Esophagus muscularis mucosa (tissue), 4 donors: ENCODE data around the gene EIF4G1. TPM values are rescaled to one million over a fixed set of nuclear protein-coding genes. Genes with fewer than 3 reads are reported as not detected.
A peak's percentile ranks its signal among the peaks of the same experiment; 100 is the strongest.

Source experiments
- DNase-seq: peaks from one replicate; pipeline ENCODE4 v3.0.0-alpha.2; 2017; ENCODE audit errors: extremely low spot score
- H3K27ac ChIP-seq, 4 donors: fragments of 200-600 bp; sonication (generic); replicated peaks in 1 of 4; 1 replicate in 3 of 4; 2 replicates in 1 of 4; pipeline ENCODE4 v1.5.1; 2016 to 2019; ENCODE audit warnings: mild to moderate bottlenecking in 1 of 4
- H3K27me3 ChIP-seq, 4 donors: fragments of 200-600 bp; sonication (generic); one replicate each; pipeline versions ENCODE4 v1.5.1 to v1.6.0; 2016 to 2019
- H3K36me3 ChIP-seq, 4 donors: fragments of 200-600 bp; sonication (generic); one replicate each; pipeline ENCODE4 v1.5.1; 2016 to 2019
- H3K4me1 ChIP-seq, 4 donors: fragments of 200-600 bp; sonication (generic); one replicate each; pipeline ENCODE4 v1.5.1; 2016 to 2019
- H3K4me3 ChIP-seq, 4 donors: fragments of 200-600 bp; sonication (generic); 1 replicate in 2 of 4; 2 replicates in 2 of 4; pipeline ENCODE4 v1.5.1; 2016 to 2019; ENCODE audit warnings: mild to moderate bottlenecking in 4 of 4, moderate library complexity in 1 of 4
- H3K9me3 ChIP-seq, 4 donors: fragments of 200-600 bp; sonication (generic); 1 replicate in 3 of 4; 2 replicates in 1 of 4; pipeline ENCODE4 v1.5.1; 2016 to 2019
- CTCF ChIP-seq, 3 experiments: fragments of 200-600 bp in 2 of 3; fragments of 450-650 bp in 1 of 3; sonication (generic) in 2 of 3; IDR thresholded peaks; one replicate each; pipeline ENCODE4 v1.5.1; 2017 to 2019; ENCODE audit warnings: antibody characterized with exemption in 3 of 3, mild to moderate bottlenecking in 2 of 3, moderate library complexity in 1 of 3
- EP300 ChIP-seq: sonication (generic); formaldehyde crosslinking; IDR thresholded peaks from one replicate; pipeline ENCODE4 v1.6.1; 2017; ENCODE audit warnings: antibody characterized with exemption
- POLR2A ChIP-seq: fragments of 450-650 bp; IDR thresholded peaks from one replicate; pipeline ENCODE4 v1.6.1; 2017; ENCODE audit warnings: antibody characterized with exemption, moderate library complexity, mild to moderate bottlenecking, low read depth
- POLR2AphosphoS5 ChIP-seq, 2 donors: sonication (generic); formaldehyde crosslinking; IDR thresholded peaks; one replicate each; pipeline ENCODE4 v1.6.1; 2017; ENCODE audit warnings: antibody characterized with exemption in 2 of 2
- WGBS: methylation state at CpG from one replicate; pipeline ENCODE4 v1.1.5; 2018; 5-methylcytosine and 5-hydroxymethylcytosine counted together
- intact Hi-C: fragments of 100-400 bp; cut with DNase I; formaldehyde crosslinking; loops from one replicate; pipeline ENCODE4 v1.15.1; 2023
- total RNA-seq, 4 donors: library from RNA; depleted of rRNA; stranded (reverse); fragments of >200 nt; gene quantifications; one replicate each; pipeline versions ENCODE4 v1.1.0 to v1.2.1, GENCODE V29; 2016

The EIF4G1 gene
- total RNA-seq, 4 donors from 2014 or later: 291 to 418 (median 360) TPM

GRCh38 chr3:184344579-184345316 is 30.3 kb downstream of the EIF4G1 start:
- Histone ChIP-seq H3K27me3 (no peaks in the 10 kb centered on the region), H3K4me3 (no peak overlapping the region), H3K36me3 (peaks cover 27 to 58% (median 53%) of the 10 kb centered on the region in 4 donors), H3K9me3 (no peaks in the 10 kb centered on the region), H3K27ac (peak overlapping the region in 1 of 4 donors; percentile 51), H3K4me1 (peaks cover 7 to 32% (median 17%) of the 10 kb centered on the region in 4 donors)
- 86% methylated on average over 21 of the region's 24 CpGs for WGBS
- TF ChIP-seq POLR2A: no peak
- no peak for TF ChIP-seq CTCF (IDR thresholded peaks at IDR 0.05)
- no peak for TF ChIP-seq EP300
- TF ChIP-seq POLR2AphosphoS5 (IDR thresholded peaks at IDR 0.05): no peak
- DNase-seq: no peak
- intact Hi-C loops: loop anchor here (5.0 kb wide), 1 partner anchor 42 kb away; no protein-coding TSS in a partner anchor

GRCh38 chr3:184345317-184346144 is 31.1 kb downstream of the EIF4G1 start:
- peak overlapping the region; percentile 25 to 51 (median 43) for H3K27ac ChIP-seq
- peaks cover 4 to 28% (median 12%) of the 10 kb centered on the region in 4 donors for H3K4me1 ChIP-seq
- H3K4me3 ChIP-seq: no peak overlapping the region
- no peak for DNase-seq
- peaks cover 27 to 58% (median 53%) of the 10 kb centered on the region in 4 donors for H3K36me3 ChIP-seq
- intact Hi-C loops: no loop called here
- no peaks in the 10 kb centered on the region for H3K9me3 ChIP-seq
- H3K27me3 ChIP-seq: no peaks in the 10 kb centered on the region
- 53% methylated on average over 14 of the region's 14 CpGs for WGBS
- TF ChIP-seq CTCF (IDR thresholded peaks at IDR 0.05) (peak in 2 of 3 experiments; percentile 22 to 39), POLR2A (no peak), POLR2AphosphoS5 (IDR thresholded peaks at IDR 0.05) (peak; percentile 45 to 55), EP300 (no peak)

DNA sequence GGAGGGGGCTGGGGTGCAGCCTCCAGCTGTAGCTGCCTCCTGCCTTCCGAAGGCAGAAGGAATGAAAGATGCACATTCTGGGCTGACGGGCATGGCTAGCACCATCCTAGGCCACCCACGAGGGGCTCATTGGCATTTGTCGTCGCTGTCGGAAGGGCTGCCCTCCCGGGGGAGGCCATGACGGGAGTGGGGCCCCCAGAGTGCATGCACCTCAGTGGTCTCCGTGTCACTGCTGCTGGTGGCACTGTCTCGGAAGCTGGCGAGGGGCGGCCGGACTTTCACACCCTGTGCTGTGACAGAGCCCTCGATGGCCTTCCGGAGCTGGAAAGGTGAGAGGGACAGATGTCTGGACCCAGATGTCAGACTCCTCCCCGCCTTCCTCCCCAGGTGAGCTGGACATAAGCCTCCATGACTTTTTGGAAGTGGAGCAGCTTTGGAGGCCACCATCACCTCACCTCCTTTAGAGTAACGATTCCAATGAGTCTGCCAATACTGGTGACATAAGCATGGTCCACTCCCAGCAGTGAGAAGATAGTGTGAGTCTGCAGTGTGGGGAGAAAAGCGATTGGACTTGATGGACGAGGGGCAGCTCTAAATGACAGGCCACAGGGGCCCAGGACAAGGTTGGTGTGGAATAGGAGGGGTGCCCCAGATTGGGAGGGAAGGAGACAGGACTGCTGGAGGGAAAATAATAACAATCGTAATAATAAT is 32.2 kb downstream of the EIF4G1 start:
- Histone ChIP-seq H3K36me3 (peaks cover 25 to 51% (median 45%) of the 10 kb centered on the region in 4 donors), H3K27me3 (no peaks in the 10 kb centered on the region), H3K4me3 (no peak overlapping the region), H3K4me1 (peaks cover 4 to 26% (median 15%) of the 10 kb centered on the region in 4 donors), H3K9me3 (no peaks in the 10 kb centered on the region), H3K27ac (no peak overlapping the region)
- DNase-seq: no peak
- intact Hi-C loops: no loop called here
- no peak for TF ChIP-seq POLR2AphosphoS5 (IDR thresholded peaks at IDR 0.05)
- WGBS: 85% methylated on average over 11 of the region's 20 CpGs

- H3K9me3 ChIP-seq: no peaks in the 10 kb centered on the region
- H3K4me1 ChIP-seq: peaks cover 4 to 32% (median 16%) of the 10 kb centered on the region in 4 donors
- intact Hi-C loops: no loop called here
- H3K27me3 ChIP-seq: no peaks in the 10 kb centered on the region
- H3K36me3 ChIP-seq: peaks cover 17 to 46% (median 36%) of the 10 kb centered on the region in 4 donors
- 62% methylated on average over 12 of the region's 12 CpGs for WGBS
- TF ChIP-seq CTCF (IDR thresholded peaks at IDR 0.05) (no peak), POLR2A (no peak), EP300 (no peak), POLR2AphosphoS5 (IDR thresholded peaks at IDR 0.05) (no peak)
- no peak overlapping the region for H3K4me3 ChIP-seq
- DNase-seq: no peak
- H3K27ac ChIP-seq: no peak overlapping the region
Measured at GRCh38 chr3:184347321-184348056, 33.1 kb downstream of the EIF4G1 start.
